VCaP (cell line): ENCODE results near the gene RTN4.

ENCODE experiments used
- H3K27ac ChIP-seq: fragments of 450-650 bp; 2 replicates; pipeline ENCODE4 v1.5.1; 2017
- CTCF ChIP-seq: fragments of 450-650 bp; conservative IDR thresholded peaks from 2 replicates; pipeline ENCODE4 v1.5.1; 2017; ENCODE audit warnings: mild to moderate bottlenecking, moderate library complexity

The RTN4 gene

GRCh38 chr2:55029098-55029497 is 21.2 kb downstream of the RTN4 start:
- no peak overlapping the region for H3K27ac ChIP-seq
- TF ChIP-seq CTCF: no peak

- TF ChIP-seq CTCF: no peak
- no peak overlapping the region for H3K27ac ChIP-seq
These were observed 23.0 kb downstream of the RTN4 start for GRCh38 chr2:55027226-55027625.

GRCh38 chr2:55026202-55026601 is 24.0 kb downstream of the RTN4 start:
- no peak for TF ChIP-seq CTCF
- H3K27ac ChIP-seq: no peak overlapping the region

- no peak overlapping the region for H3K27ac ChIP-seq
- TF ChIP-seq CTCF: no peak
These were observed 24.6 kb downstream of the RTN4 start for GRCh38 chr2:55025627-55026026.

- TF ChIP-seq CTCF: no peak
- H3K27ac ChIP-seq: no peak overlapping the region
These were observed 25.2 kb downstream of the RTN4 start for GRCh38 chr2:55025082-55025481.

- no peak overlapping the region for H3K27ac ChIP-seq
- TF ChIP-seq CTCF: no peak
These were observed 27.8 kb downstream of the RTN4 start for GRCh38 chr2:55022476-55022875.

- no peak overlapping the region for H3K27ac ChIP-seq
- no peak for TF ChIP-seq CTCF
These were observed 30.6 kb downstream of the RTN4 start for GRCh38 chr2:55019526-55020258.
